ENCODE measurements around the gene KIF11. TPM values are rescaled to one million over a fixed set of nuclear protein-coding genes. Genes with fewer than 3 reads are reported as not detected.

Gene KIF11
- total and polyA plus RNA-seq, 9 of the 15 experiments (the other 6 are each of a cell fraction or from before 2014, with no cell fraction given) = 11.3 to 54.4 (median 29.2) TPM

DNA sequence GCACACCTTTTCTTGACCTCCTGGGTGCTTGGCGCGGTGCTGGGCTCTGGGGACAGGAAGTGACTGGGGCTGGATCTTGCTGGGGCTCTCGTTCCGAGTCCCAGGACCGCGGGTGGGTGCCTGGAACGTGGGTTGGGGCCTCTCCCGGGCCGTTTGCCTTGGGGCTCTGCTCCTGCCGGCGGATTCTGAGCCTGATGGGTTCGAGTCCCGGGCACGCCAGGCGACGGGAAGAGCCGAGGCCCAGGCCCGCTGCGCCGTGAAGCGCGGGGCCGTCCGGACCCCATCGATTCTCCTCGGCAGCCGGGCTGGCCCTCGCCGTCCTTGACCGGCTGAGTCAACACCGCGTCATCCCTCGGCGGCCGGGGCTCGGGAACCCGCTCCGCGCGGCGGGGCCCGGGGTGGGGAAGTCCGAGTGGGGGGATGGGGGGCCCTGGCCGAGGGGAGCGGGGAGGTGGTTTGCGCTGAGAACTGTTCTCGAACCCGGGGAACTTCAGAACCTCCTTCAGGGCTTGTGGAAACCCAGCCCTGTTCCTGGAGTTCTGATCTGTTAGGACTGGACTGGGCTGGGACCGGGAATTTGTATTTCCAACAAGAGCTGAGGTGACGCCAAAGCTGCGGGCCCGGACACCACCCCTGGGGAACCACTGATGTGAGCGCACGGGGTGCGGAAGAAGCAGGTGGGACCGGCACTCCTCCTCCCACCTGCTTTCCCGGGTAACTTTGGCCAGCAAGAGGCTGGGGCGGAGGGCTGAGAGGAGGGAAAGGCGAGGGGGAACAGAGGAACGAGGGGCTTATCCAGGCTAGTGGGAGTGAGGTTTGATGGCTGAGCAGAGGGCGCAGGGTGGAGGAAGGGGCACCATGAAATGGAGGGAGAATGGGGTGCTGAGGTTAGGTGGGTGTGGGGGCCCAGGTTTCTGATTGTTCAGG is 103.0 kb downstream of the KIF11 start (continued):
- TF ChIP-seq MGA (IDR thresholded peaks at IDR 0.05) (peak; percentile 41), RNF219 (CRISPR knock-in tag; IDR thresholded peaks at IDR 0.05) (no peak), DNMT1 (IDR thresholded peaks at IDR 0.05) (no peak), FOXK1 (CRISPR knock-in tag; IDR thresholded peaks at IDR 0.05; ENCODE audit: borderline replicate concordance) (no peak), ELF1 (tag; IDR thresholded peaks at IDR 0.05) (no peak), TOE1 (IDR thresholded peaks at IDR 0.05; ENCODE audit: borderline replicate concordance) (no peak), TOE1 (CRISPR knock-in tag; IDR thresholded peaks at IDR 0.05; ENCODE audit: borderline replicate concordance, low read depth) (no peak), CBX8 (IDR thresholded peaks at IDR 0.05; ENCODE audit: borderline replicate concordance, extremely low read depth, low read depth, low read length, poor library complexity, severe bottlenecking) (no peak)
- TF ChIP-seq, protein P1, sequence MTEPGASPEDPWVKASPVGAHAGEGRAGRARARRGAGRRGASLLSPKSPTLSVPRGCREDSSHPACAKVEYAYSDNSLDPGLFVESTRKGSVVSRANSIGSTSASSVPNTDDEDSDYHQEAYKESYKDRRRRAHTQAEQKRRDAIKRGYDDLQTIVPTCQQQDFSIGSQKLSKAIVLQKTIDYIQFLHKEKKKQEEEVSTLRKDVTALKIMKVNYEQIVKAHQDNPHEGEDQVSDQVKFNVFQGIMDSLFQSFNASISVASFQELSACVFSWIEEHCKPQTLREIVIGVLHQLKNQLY (CRISPR knock-in tag; conservative IDR thresholded peaks at IDR 0.05) = no peak

Data from K562 (cell line).